Esophagus mucosa (tissue), 1 donor: Measurements from ENCODE around the gene INTS6. TPM values are rescaled to one million over a fixed set of nuclear protein-coding genes. Genes with fewer than 3 reads are reported as not detected.
A peak's percentile ranks its signal among the peaks of the same experiment; 100 is the strongest.
"Not testable (repeated sequence)": the region's sequence is repeated elsewhere in the genome, so short reads cannot be mapped to it uniquely, and the experiment has no call there.

ENCODE experiments used
- ATAC-seq: fragments of 200-7000 bp; cut with Tn5 transposase; one replicate; pipeline ENCODE4 v1.9.1; 2020
- total RNA-seq: library from RNA; stranded (reverse); gene quantifications from one replicate; pipeline ENCODE4 v1.2.4, GENCODE V29; 2023
- donor health status: DM: yes; HTN: yes; CAD: no.

Gene INTS6
- total RNA-seq, 1 donor from 2014 or later = 26.5 TPM

DNA sequence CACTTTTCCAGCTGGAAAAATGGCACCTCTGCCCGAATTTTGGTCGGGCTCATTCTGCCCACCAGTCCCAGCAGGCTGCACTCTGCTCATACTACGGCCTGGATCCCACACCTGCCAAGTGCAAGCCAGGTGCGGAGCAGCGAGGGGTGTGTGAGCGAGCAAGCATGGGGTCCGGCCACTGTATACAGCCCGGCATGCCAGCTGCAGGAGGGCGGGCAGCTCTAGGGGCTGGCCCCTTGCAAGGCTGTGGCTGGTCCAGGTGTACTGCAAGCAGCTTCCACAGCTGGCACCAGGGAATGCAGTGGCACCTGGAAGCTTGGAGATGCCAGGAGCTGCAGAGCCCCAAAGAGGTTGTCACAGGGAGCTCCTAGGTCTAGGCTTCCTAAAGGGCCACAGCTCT lies 2.7 kb upstream of the INTS6 start:
- no peak for ATAC-seq

DNA sequence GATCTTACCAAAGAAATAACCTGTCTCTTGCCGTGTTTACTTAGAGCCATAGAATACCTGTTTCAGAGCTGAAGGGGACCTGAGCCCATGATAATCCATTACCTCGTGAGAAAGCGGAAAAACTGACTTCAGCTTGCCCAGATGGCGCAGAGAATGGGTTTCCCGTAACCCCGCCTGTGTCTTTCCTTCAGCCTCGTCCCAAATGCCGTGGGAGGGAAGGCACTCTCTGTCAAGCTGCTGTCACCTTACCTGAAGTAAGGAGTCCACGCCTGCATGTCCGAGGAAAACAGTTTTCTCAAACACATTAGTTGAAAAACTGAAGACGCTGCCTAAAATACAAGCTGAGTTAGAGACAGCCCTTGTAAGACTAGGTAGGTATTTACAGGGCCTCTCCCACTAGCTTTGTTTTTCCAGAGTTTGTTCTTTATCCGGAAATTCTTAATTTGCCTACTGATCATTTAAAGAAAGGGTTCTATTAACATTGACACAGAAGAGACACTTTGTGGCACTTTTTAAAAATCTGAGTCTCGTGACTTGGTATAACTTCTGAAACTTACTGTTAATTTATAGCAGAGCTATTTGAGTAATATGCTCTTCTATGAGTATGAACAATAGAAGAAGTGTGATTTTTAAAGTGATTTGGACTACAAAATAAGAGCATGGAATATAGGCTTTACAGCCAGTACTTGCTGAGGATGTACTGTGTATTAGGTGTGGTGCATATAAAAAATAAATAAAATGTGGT lies 1.3 kb upstream of the INTS6 start:
- no peak for ATAC-seq

- peak; percentile 58 for ATAC-seq
These were observed 547 bp upstream of the INTS6 start for GRCh38 chr13:51453207-51453958.

GRCh38 chr13:51451467-51452360 lies 1.1 kb downstream of the INTS6 start:
- ATAC-seq = peak; percentile 19

DNA sequence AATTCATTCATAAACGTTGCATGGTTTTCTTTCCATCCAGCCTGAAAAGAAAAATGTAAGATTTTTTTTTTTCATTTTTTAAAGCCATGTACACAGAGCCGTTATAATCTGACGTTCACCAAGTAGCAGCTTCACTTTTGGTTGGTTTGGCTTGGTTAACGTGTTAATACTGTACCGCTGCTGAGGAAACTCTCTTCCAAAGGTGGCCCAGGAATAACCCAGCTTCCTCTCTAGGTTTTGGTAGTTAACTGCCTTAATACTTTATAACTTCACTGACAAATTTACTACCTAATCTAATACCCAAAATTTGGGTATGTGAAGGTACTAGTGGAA lies 1.7 kb downstream of the INTS6 start:
- no peak for ATAC-seq

GRCh38 chr13:51449018-51449417 lies 3.8 kb downstream of the INTS6 start:
- ATAC-seq = no peak

GRCh38 chr13:51444922-51445321 lies 7.9 kb downstream of the INTS6 start:
- no peak for ATAC-seq

GRCh38 chr13:51440381-51440780 lies 12.5 kb downstream of the INTS6 start:
- no peak for ATAC-seq

- ATAC-seq = no peak
These were observed 15.2 kb downstream of the INTS6 start for GRCh38 chr13:51437550-51438127.

DNA sequence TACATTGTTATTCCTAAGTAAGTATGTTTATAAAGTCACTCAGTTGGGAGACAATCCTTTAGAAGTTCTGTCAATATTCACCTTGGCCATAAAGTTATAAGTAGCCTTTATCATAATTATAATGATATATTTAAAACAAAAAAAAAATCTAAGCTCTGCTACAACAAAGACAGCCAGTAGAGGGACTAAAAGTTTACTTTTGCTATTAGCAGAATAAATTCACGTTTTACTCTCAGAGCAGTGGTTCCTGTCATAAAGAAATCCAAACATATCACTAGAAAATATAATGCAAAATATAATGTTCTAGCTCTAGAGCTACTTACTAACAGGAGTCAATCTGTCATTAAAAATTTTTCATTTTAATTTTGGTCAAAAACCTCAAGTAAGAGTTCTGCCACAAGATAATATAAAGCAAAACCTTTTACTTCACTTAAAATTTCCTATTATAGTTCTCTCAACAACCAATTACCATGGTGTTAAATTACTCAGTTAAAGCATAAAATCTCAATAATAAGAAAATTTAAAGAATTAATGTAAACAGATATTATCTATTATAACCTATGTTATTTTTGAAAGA lies 17.7 kb downstream of the INTS6 start:
- ATAC-seq = no peak

DNA sequence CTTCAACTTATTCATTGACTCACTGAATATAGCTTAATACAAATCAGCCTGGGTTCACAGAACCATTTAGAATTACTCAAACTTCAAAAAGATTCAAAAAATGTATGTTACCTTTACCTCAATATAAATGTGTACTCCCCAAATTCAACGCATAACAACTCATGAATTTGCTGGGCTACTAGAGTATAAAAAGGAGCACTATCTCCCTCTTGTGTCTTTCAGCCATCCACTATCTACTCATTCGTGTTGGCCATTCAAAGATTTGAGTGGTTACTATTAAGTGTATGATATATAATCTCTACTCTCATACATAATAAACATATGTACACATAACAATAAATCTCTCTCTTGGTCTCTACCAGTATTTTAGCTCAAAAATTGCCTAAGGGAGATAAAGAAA lies 20.3 kb downstream of the INTS6 start:
- ATAC-seq = no peak

- ATAC-seq = no peak
These were observed 25.9 kb downstream of the INTS6 start for GRCh38 chr13:51426982-51427381.

DNA sequence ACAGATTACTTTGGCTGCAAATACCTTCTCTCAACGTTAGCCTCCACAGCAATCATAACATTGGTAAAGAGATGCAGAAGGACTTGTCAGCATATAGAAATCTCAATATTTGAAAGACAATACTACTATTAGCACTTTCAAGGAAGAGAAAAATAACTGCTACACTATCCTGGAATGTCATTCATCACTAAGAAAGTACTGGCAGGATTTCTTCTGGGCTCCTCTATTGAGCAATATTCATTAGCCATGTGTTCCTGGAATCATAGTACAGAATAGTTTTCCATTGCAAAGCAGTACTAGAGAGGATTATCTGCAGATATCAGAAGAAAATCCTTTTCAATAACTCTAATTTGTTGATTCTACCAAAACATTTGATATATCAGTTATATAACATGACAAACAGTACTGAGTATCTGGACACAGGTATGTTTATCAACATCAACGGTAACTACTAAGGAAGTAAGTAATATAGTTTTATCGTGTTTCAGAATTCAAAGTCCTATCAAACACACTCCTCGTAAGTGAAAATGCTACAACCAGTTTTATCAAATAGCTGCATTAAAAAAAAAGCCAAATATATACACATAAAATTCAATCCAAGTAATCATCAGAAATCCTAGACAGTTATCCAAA lies 27.3 kb downstream of the INTS6 start:
- peak; percentile 46 for ATAC-seq

DNA sequence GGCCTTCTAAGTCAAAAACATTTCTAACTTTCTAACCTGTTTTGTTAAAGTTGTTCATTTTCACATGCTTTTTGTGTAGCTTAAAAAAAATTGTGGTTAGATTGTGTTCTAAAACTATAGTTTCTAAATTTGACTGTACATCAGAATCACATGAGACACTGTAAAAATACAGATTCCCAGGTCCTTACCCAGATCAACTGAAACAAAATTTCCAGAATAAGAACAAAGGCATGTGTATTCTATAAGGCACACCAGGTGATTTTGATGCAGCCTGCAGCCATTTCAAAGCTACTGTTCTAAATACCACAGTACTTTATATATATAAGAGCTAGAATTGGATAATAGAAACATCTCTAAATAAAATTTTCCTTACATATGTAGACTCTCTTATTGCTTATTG lies 29.1 kb downstream of the INTS6 start:
- ATAC-seq = no peak

GRCh38 chr13:51422484-51422883 lies 30.4 kb downstream of the INTS6 start:
- ATAC-seq = no peak

DNA sequence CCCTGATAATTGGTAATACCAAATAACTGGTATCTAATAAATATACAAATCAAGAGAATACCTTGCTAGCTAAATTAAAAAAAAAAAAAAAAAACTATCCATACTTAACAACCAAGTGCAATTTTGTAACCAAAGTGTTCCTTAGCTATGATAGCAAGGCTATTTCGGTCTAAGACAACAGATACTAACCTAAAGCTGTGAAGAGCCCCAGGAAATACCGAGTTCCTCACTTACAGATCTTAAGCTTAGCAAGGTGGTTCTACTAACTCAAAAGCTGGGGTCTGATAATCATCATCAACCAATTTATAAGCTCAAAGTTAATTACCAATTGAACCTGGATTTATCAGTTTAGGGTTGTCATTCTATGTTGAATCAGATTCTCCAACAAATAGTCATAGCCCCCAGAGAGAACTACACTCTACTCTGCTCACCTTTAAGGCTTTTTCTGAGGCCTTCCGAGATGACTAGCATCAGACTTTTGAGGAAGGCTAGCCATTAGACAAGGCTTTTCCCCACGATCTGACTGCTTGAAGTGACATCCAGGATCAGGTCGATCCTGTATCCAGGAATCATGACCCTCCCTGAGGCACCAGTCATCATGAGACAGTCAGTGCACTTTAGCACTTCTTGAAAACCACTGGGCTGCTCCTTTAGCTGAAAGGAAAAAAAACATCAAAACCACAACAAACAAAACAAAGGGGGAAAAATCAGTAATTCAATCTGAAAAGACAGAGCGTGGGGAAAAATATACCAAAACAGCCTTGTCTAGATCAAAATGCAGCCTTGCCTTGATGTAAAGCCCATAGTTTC lies 31.9 kb downstream of the INTS6 start:
- ATAC-seq = no peak

- no peak for ATAC-seq
These were observed 33.7 kb downstream of the INTS6 start for GRCh38 chr13:51419001-51419636.

GRCh38 chr13:51417716-51418115 lies 35.1 kb downstream of the INTS6 start:
- ATAC-seq = no peak

DNA sequence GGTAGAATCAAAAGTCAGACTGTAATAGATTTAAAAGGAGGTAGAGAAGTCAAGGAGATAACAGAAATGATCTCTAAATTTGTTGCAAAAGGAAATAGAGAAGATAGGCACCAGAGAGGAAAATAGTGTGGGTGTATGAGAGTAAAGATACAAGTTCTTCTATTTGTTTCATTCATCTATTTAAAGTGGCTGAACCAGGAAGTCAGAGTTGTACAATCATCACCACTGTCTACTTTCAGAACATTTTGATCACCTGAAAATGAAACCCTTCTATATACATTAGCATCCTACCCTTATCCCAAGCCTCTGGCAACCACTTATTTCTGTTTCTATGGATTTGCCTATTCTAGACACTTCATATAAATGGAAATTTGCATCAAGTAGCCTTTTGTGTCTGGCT lies 36.7 kb downstream of the INTS6 start:
- ATAC-seq = no peak

GRCh38 chr13:51415339-51415738 lies 37.5 kb downstream of the INTS6 start:
- not testable (repeated sequence) for ATAC-seq

GRCh38 chr13:51412431-51412830 lies 40.4 kb downstream of the INTS6 start:
- no peak for ATAC-seq
